Measurements from ENCODE around the gene MED6. TPM values are rescaled to one million over a fixed set of nuclear protein-coding genes. Genes with fewer than 3 reads are reported as not detected.

Gene MED6
- polyA plus RNA-seq, 1 donor from 2014 or later: 46.6 TPM

- no peak overlapping the region for H3K27ac ChIP-seq (ENCODE audit: low read length)
- no peak overlapping the region for H3K4me2 ChIP-seq (ENCODE audit: low read length)
- H4K20me1 ChIP-seq (ENCODE audit: insufficient read depth): no peaks in the 10 kb centered on the region
- H3K9me3 ChIP-seq (ENCODE audit: low read length): no peaks in the 10 kb centered on the region
- H3K36me3 ChIP-seq (ENCODE audit: insufficient read depth, low read length): no peaks in the 10 kb centered on the region
- H3K27me3 ChIP-seq (ENCODE audit: insufficient read depth, low read depth, low read length): no peaks in the 10 kb centered on the region
- H3K4me3 ChIP-seq (ENCODE audit: low read length): no peak overlapping the region
- no peak for TF ChIP-seq EP300 (conservative IDR thresholded peaks at IDR 0.05; ENCODE audit: poor library complexity, severe bottlenecking)
- TF ChIP-seq MXI1 (conservative IDR thresholded peaks at IDR 0.05; ENCODE audit: poor library complexity, severe bottlenecking): no peak
- TF ChIP-seq RAD21 (conservative IDR thresholded peaks at IDR 0.05): no peak
- TF ChIP-seq TAF1 (IDR thresholded peaks at IDR 0.05; ENCODE audit: low read depth): no peak
- TF ChIP-seq EZH2 (IDR thresholded peaks at IDR 0.05; ENCODE audit: borderline replicate concordance, insufficient read depth, low read length, poor library complexity, severe bottlenecking): no peak
- TF ChIP-seq SMC3 (conservative IDR thresholded peaks at IDR 0.05; ENCODE audit: poor library complexity): no peak
- no peak for TF ChIP-seq CTCF (IDR thresholded peaks at IDR 0.05; ENCODE audit: poor library complexity, severe bottlenecking)
- TF ChIP-seq POLR2AphosphoS5 (IDR thresholded peaks at IDR 0.05): no peak
- peaks cover 30% of the 10 kb centered on the region for H3K79me2 ChIP-seq (replicated peaks; ENCODE audit: insufficient read depth, low read length)
- no peak overlapping the region for H3K9ac ChIP-seq (ENCODE audit: low read length)
- no peak overlapping the region for H2AFZ ChIP-seq (ENCODE audit: low read depth, low read length)
- no peaks in the 10 kb centered on the region for H3F3A ChIP-seq (ENCODE audit: insufficient read depth, low read length, poor library complexity, severe bottlenecking)
- no peaks in the 10 kb centered on the region for H3K9me2 ChIP-seq (ENCODE audit: insufficient read depth, low read length)
Measured at GRCh38 chr14:70602254-70602653, 1.8 kb upstream of the MED6 start.

- Histone ChIP-seq H3K4me3 (ENCODE audit: low read length) (peak overlapping the region; percentile 71), H3K79me2 (replicated peaks; ENCODE audit: insufficient read depth, low read length) (peaks cover 41% of the 10 kb centered on the region), H2AFZ (ENCODE audit: low read depth, low read length) (peak overlapping the region; percentile 78), H3F3A (ENCODE audit: insufficient read depth, low read length, poor library complexity, severe bottlenecking) (no peaks in the 10 kb centered on the region), H4K20me1 (ENCODE audit: insufficient read depth) (no peaks in the 10 kb centered on the region), H3K27ac (ENCODE audit: low read length) (no peak overlapping the region), H3K27me3 (ENCODE audit: insufficient read depth, low read depth, low read length) (no peaks in the 10 kb centered on the region), H3K9ac (ENCODE audit: low read length) (peak overlapping the region; percentile 57), H3K4me2 (ENCODE audit: low read length) (peak overlapping the region; percentile 96), H3K36me3 (ENCODE audit: insufficient read depth, low read length) (no peaks in the 10 kb centered on the region), H3K9me3 (ENCODE audit: low read length) (no peaks in the 10 kb centered on the region), H3K9me2 (ENCODE audit: insufficient read depth, low read length) (no peaks in the 10 kb centered on the region)
- no peak for TF ChIP-seq MXI1 (conservative IDR thresholded peaks at IDR 0.05; ENCODE audit: poor library complexity, severe bottlenecking)
- no peak for TF ChIP-seq CTCF (IDR thresholded peaks at IDR 0.05; ENCODE audit: poor library complexity, severe bottlenecking)
Measured at GRCh38 chr14:70601162-70601561, 707 bp upstream of the MED6 start.

- Histone ChIP-seq H3K27me3 (ENCODE audit: insufficient read depth, low read depth, low read length) (no peaks in the 10 kb centered on the region), H3K9ac (ENCODE audit: low read length) (peak overlapping the region; percentile 76), H3K36me3 (ENCODE audit: insufficient read depth, low read length) (no peaks in the 10 kb centered on the region), H3F3A (ENCODE audit: insufficient read depth, low read length, poor library complexity, severe bottlenecking) (no peaks in the 10 kb centered on the region), H2AFZ (ENCODE audit: low read depth, low read length) (no peak overlapping the region), H3K9me3 (ENCODE audit: low read length) (no peaks in the 10 kb centered on the region), H3K9me2 (ENCODE audit: insufficient read depth, low read length) (no peaks in the 10 kb centered on the region), H4K20me1 (ENCODE audit: insufficient read depth) (no peaks in the 10 kb centered on the region), H3K27ac (ENCODE audit: low read length) (no peak overlapping the region), H3K4me2 (ENCODE audit: low read length) (peak overlapping the region; percentile 99), H3K4me3 (ENCODE audit: low read length) (peak overlapping the region; percentile 71), H3K79me2 (replicated peaks; ENCODE audit: insufficient read depth, low read length) (peaks cover 51% of the 10 kb centered on the region)
- TF ChIP-seq REST (IDR thresholded peaks at IDR 0.05; ENCODE audit: borderline replicate concordance) (no peak), EP300 (conservative IDR thresholded peaks at IDR 0.05; ENCODE audit: poor library complexity, severe bottlenecking) (no peak), POLR2AphosphoS5 (IDR thresholded peaks at IDR 0.05) (no peak), TAF1 (IDR thresholded peaks at IDR 0.05; ENCODE audit: low read depth) (no peak), RAD21 (conservative IDR thresholded peaks at IDR 0.05) (no peak), EZH2 (IDR thresholded peaks at IDR 0.05; ENCODE audit: borderline replicate concordance, insufficient read depth, low read length, poor library complexity, severe bottlenecking) (no peak), CTCF (IDR thresholded peaks at IDR 0.05; ENCODE audit: poor library complexity, severe bottlenecking) (no peak), MXI1 (conservative IDR thresholded peaks at IDR 0.05; ENCODE audit: poor library complexity, severe bottlenecking) (no peak), SMC3 (conservative IDR thresholded peaks at IDR 0.05; ENCODE audit: poor library complexity) (no peak)
Measured at GRCh38 chr14:70599345-70599744, 1.1 kb downstream of the MED6 start.
